ENCODE results near the gene HCFC1R1.

Gene HCFC1R1

GRCh38 chr16:3032624-3033023, 8.9 kb upstream of the HCFC1R1 start:
- no peak for DNase-seq

DNA sequence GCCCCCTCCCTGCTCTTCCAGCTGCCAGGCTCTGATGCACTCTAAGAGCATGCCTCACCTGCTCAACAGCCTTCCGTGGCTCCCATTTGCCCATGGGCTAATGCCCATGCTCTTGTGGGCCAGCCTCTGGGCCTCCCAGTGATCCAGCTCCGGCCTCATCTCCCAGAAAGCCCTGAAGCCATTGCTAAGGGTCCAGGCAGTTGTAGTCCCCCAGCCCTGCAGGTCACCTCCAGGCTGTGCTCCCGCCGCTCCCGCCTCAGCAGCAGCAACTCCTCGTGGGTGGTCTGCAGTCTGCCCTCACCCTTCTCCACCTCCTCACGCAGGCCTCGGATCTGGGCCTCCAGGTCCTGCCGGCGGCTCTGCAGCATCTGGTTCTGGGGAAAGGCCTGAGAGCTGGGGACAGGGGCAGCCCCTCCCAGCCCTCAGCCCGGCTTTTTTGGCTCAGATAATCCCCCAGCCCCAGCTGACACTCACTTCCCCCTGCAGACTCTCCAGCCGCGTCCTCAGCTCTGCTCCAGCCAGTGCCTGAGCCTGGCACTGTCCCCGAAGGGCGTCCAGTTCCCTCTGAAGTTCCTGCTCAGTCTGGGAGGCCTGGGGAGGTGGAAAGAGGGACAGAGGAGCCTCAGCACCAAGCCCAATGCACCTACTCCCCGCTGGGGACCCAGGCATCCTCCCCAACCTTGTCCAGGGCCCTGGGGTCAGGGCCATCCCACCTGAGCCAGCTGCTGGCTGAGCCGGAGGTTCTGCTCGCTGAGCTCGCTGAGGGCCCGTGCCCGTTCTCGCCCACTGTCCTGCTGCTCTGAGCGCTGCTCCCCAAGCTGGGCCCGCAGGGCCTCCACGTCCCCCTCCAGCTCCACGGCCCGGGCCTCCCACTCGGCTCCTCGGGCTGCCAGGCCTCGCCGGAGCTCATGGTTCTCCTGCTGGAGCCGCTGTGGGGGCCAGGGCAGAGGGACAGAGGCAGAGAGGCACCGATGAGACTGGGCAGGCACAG, 6.8 kb upstream of the HCFC1R1 start:
- no peak for DNase-seq

GRCh38 chr16:3029491-3030221, 5.9 kb upstream of the HCFC1R1 start:
- no peak for DNase-seq

- no peak for DNase-seq
Measured at GRCh38 chr16:3028716-3029319, 5.1 kb upstream of the HCFC1R1 start.

DNA sequence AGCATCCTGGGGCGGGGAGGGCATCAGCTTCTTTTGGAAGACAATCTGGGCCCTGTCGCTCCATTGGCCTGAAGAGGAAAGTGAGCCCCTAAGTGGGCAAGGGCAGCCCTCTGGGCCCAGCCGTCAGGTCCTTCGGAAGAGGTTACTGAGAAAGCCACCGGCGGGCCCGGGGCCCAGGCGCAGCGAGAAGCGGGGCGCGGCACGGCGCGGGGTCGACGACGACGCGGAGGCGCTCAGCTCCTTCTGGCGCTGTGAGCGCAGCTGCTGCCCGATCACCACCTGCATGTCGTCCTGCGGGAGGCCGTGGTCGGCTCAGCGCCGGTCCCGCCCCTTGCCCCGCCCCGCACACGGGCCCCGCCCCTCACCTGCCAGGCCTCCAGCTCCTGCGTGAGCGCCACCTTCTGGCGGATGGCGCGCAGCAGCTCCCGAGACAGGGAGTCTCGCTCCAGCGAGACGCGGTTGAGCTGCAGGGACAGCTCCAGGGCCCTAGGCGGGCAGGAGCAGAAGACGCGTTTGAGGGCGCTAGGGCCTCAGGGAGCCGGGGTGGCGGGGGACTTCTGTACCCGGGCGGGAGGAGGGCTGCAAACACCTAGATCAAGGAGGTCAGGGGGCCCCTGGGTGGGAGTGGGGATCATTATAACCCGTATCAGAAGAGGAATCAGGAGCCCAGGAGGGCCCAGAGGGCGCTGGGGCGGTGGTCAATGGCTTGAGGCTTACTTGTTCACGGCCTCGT, 4.4 kb upstream of the HCFC1R1 start:
- DNase-seq, result peak; percentile 17 to 47

DNA sequence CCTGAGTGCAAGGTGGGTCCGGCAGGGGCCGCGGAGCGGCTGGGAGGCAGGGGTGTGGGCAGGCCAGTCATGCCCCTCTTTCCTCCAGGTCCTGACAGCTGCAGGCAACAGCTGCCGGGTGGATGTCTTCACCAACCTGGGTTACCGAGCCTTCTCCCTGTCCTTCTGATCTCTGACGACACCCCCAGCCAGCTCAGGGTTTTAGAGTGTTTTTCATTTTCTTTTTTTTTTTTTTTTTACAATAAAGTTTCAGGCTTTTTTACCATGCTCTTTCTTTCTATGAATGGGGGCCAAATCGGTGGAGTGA, 3.7 kb upstream of the HCFC1R1 start:
- no peak for DNase-seq

GRCh38 chr16:3026609-3027488, 3.1 kb upstream of the HCFC1R1 start:
- no peak for DNase-seq

- no peak for DNase-seq
Measured at GRCh38 chr16:3026003-3026378, 2.2 kb upstream of the HCFC1R1 start.

DNA sequence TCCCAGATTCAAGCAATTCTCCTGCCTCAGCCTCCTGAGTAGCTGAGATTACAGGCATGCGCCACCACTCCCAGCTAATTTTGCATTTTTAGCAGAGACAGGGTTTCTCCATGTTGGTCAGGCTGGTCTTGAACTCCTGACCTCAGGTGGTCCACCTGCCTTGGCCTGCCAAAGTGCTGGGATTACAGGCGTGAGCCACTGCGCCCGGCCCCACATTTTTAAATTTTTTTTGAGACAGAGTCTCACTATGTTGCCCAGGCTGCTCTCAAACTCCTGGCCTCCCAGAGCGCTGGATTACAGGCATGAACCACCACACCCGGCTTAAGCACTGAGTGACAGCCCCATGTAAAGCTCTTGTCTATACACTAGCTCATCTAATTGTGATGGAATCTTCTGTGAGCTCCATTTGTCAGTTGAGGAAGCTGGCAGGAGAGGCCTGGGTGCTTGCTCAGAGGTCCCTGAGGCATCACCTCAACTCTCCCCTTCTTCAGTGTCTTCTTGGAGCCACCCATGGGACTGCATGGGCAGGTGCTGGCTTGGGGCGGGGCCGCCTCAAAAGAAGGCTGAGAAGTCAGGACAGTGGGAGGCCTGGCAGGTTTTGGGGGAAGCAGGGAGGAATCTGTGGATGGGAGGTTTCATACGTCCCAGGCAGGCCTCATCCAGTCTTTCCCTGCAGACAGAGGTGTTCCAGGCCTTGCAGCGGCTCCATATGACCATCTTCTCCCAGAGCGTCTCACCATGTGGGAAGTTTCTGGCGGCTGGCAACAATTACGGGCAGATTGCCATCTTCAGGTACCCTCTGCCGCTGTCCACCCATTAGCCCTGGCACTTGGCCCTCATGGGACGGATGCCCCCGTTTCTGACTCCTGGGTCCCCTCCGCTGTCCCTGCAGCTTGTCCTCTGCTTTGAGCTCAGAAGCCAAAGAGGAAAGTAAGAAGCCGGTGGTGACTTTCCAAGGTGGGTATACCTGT, 1.6 kb upstream of the HCFC1R1 start:
- no peak for DNase-seq

GRCh38 chr16:3023415-3023668, 400 bp downstream of the HCFC1R1 start:
- DNase-seq, result no peak

- no peak for DNase-seq
Measured at GRCh38 chr16:3022684-3023414, 893 bp downstream of the HCFC1R1 start.

- no peak for DNase-seq
Measured at GRCh38 chr16:3022208-3022683, 1.5 kb downstream of the HCFC1R1 start.

DNA sequence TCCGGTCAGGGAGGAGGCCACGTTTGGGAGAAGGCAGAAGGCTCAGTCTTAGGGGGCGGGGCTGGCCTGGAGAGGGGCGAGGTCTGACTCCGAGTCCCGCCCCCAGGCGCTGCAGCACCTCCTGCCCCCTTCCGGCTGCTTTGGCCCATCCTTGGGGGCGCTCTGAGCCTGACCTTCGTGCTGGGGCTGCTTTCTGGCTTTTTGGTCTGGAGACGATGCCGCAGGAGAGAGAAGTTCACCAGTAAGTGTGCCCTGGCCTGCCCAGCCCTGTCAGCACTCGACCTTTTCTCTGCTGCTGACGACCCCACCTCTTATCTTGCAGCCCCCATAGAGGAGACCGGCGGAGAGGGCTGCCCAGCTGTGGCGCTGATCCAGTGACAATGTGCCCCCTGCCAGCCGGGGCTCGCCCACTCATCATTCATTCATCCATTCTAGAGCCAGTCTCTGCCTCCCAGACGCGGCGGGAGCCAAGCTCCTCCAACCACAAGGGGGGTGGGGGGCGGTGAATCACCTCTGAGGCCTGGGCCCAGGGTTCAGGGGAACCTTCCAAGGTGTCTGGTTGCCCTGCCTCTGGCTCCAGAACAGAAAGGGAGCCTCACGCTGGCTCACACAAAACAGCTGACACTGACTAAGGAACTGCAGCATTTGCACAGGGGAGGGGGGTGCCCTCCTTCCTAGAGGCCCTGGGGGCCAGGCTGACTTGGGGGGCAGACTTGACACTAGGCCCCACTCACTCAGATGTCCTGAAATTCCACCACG, 2.1 kb downstream of the HCFC1R1 start:
- no peak for DNase-seq

GRCh38 chr16:3020604-3021448, 2.9 kb downstream of the HCFC1R1 start:
- DNase-seq, result peak in 1 of 2 donors; percentile 24

- peak in 1 of 2 donors; percentile 33 for DNase-seq
Measured at GRCh38 chr16:3020247-3020603, 3.5 kb downstream of the HCFC1R1 start, which contains the start of gene TNFRSF12A. Gene TNFRSF12A, plus strand, starts transcription at chr16:3020368. Its CDS starts 30 bp downstream, at chr16:3020398.

- no peak for DNase-seq
Measured at GRCh38 chr16:3019594-3020246, 4.0 kb downstream of the HCFC1R1 start.

GRCh38 chr16:3017794-3018506, 5.8 kb downstream of the HCFC1R1 start, which contains the start of gene CLDN6:
Gene CLDN6, minus strand, starts transcription at chr16:3018183. Its CDS starts 2,162 bp downstream, at chr16:3016021.
- no peak for DNase-seq
